Ascending aorta (tissue), 2 donors: ENCODE results near the gene LRP1B. TPM values are rescaled to one million over a fixed set of nuclear protein-coding genes. Genes with fewer than 3 reads are reported as not detected.

Experiments used
- DNase-seq, 2 donors: peaks; one replicate each; pipeline ENCODE4 v3.0.0-alpha.2; 2019; ENCODE audit warnings: low spot score in 2 of 2
- H3K27ac ChIP-seq, 2 donors: fragments of 200-600 bp; sonication (generic); one replicate each; pipeline ENCODE4 v1.5.1; 2016 to 2017; ENCODE audit warnings: mild to moderate bottlenecking in 1 of 2
- H3K27me3 ChIP-seq: fragments of 200-600 bp; sonication (generic); one replicate; pipeline ENCODE4 v1.5.1; 2017
- H3K36me3 ChIP-seq, 2 donors: fragments of 200-600 bp; sonication (generic); one replicate each; pipeline ENCODE4 v1.5.1; 2016
- H3K4me1 ChIP-seq, 2 donors: fragments of 200-600 bp; sonication (generic); one replicate each; pipeline ENCODE4 v1.5.1; 2016 to 2017; ENCODE audit warnings: mild to moderate bottlenecking in 1 of 2
- H3K4me3 ChIP-seq, 2 donors: fragments of 200-600 bp; sonication (generic); one replicate each; pipeline ENCODE4 v1.5.1; 2016 to 2017; ENCODE audit warnings: mild to moderate bottlenecking in 1 of 2
- H3K9me3 ChIP-seq, 2 donors: fragments of 200-600 bp; sonication (generic); one replicate each; pipeline ENCODE4 v1.5.1; 2016
- CTCF ChIP-seq, 3 experiments: fragments of 200-600 bp in 2 of 3; fragments of 450-650 bp in 1 of 3; sonication (generic) in 2 of 3; IDR thresholded peaks; one replicate each; pipeline ENCODE4 v1.5.1; 2016 to 2019; ENCODE audit warnings: antibody characterized with exemption in 3 of 3, mild to moderate bottlenecking in 1 of 3, moderate library complexity in 1 of 3
- intact Hi-C: fragments of 100-400 bp; cut with DNase I; formaldehyde crosslinking; loops from one replicate; pipeline ENCODE4 v1.15.1; 2023
- total RNA-seq: library from RNA; depleted of rRNA; stranded (reverse); fragments of >200 nt; gene quantifications from one replicate; pipeline ENCODE4 v1.1.0, GENCODE V29; 2016

LRP1B gene
- total RNA-seq, 1 donor from 2014 or later = not detected

GRCh38 chr2:140596447-140596846, 1534.4 kb downstream of the LRP1B start:
- H3K9me3 ChIP-seq = no peaks in the 10 kb centered on the region
- TF ChIP-seq CTCF (IDR thresholded peaks at IDR 0.05) = no peak
- H3K4me1 ChIP-seq = no peaks in the 10 kb centered on the region
- no peak overlapping the region for H3K4me3 ChIP-seq
- no peaks in the 10 kb centered on the region for H3K27me3 ChIP-seq
- intact Hi-C loops = no loop called here
- no peak for DNase-seq
- no peaks in the 10 kb centered on the region for H3K36me3 ChIP-seq
- no peak overlapping the region for H3K27ac ChIP-seq

GRCh38 chr2:140595107-140595506, 1535.7 kb downstream of the LRP1B start:
- no peaks in the 10 kb centered on the region for H3K9me3 ChIP-seq
- no peaks in the 10 kb centered on the region for H3K4me1 ChIP-seq
- no peak overlapping the region for H3K4me3 ChIP-seq
- intact Hi-C loops = no loop called here
- H3K27me3 ChIP-seq = no peaks in the 10 kb centered on the region
- no peak overlapping the region for H3K27ac ChIP-seq
- no peaks in the 10 kb centered on the region for H3K36me3 ChIP-seq
- DNase-seq = no peak
- no peak for TF ChIP-seq CTCF (IDR thresholded peaks at IDR 0.05)

GRCh38 chr2:140593132-140593531, 1537.7 kb downstream of the LRP1B start:
- intact Hi-C loops = no loop called here
- DNase-seq = no peak

GRCh38 chr2:140589696-140590095, 1541.1 kb downstream of the LRP1B start:
- intact Hi-C loops = no loop called here

More at GRCh38 chr2:140593132-140593531, 1537.7 kb downstream of the LRP1B start:
- Histone ChIP-seq H3K9me3 (no peaks in the 10 kb centered on the region), H3K27me3 (no peaks in the 10 kb centered on the region), H3K4me3 (no peak overlapping the region), H3K36me3 (no peaks in the 10 kb centered on the region), H3K27ac (no peak overlapping the region), H3K4me1 (no peaks in the 10 kb centered on the region)
- TF ChIP-seq CTCF (IDR thresholded peaks at IDR 0.05) = no peak

GRCh38 chr2:140589273-140589672, 1541.5 kb downstream of the LRP1B start:
- no peaks in the 10 kb centered on the region for H3K36me3 ChIP-seq
- H3K9me3 ChIP-seq = no peaks in the 10 kb centered on the region
- H3K27me3 ChIP-seq = no peaks in the 10 kb centered on the region
- H3K27ac ChIP-seq = no peak overlapping the region
- no peaks in the 10 kb centered on the region for H3K4me1 ChIP-seq
- no peak for TF ChIP-seq CTCF (IDR thresholded peaks at IDR 0.05)
- no peak for DNase-seq
- intact Hi-C loops = no loop called here
- no peak overlapping the region for H3K4me3 ChIP-seq

More at GRCh38 chr2:140589696-140590095, 1541.1 kb downstream of the LRP1B start:
- DNase-seq = no peak
- no peak for TF ChIP-seq CTCF (IDR thresholded peaks at IDR 0.05)
- H3K4me1 ChIP-seq = no peaks in the 10 kb centered on the region
- H3K9me3 ChIP-seq = no peaks in the 10 kb centered on the region
- H3K36me3 ChIP-seq = no peaks in the 10 kb centered on the region
- H3K4me3 ChIP-seq = no peak overlapping the region
- no peaks in the 10 kb centered on the region for H3K27me3 ChIP-seq
- no peak overlapping the region for H3K27ac ChIP-seq

GRCh38 chr2:140586379-140586778, 1544.4 kb downstream of the LRP1B start:
- no peak overlapping the region for H3K27ac ChIP-seq
- H3K36me3 ChIP-seq = no peaks in the 10 kb centered on the region
- DNase-seq = no peak
- TF ChIP-seq CTCF (IDR thresholded peaks at IDR 0.05) = no peak
- no peaks in the 10 kb centered on the region for H3K27me3 ChIP-seq
- no peak overlapping the region for H3K4me3 ChIP-seq
- no peaks in the 10 kb centered on the region for H3K9me3 ChIP-seq
- H3K4me1 ChIP-seq = no peaks in the 10 kb centered on the region
- intact Hi-C loops = no loop called here
